Measurements from ENCODE around the gene DCDC1. TPM values are rescaled to one million over a fixed set of nuclear protein-coding genes. Genes with fewer than 3 reads are reported as not detected.

Gene DCDC1
- total RNA-seq, 1 donor from 2014 or later, result 0.21 TPM

- DNase-seq (ENCODE audit: low read depth), result no peak
- Histone ChIP-seq H3K4me3 (ENCODE audit: low read depth, low read length) (no peak overlapping the region), H3K27me3 (ENCODE audit: control insufficient read depth, insufficient read depth, low read length) (no peaks in the 10 kb centered on the region), H3K36me3 (ENCODE audit: control insufficient read depth, insufficient read depth, low read length) (no peaks in the 10 kb centered on the region)
- TF ChIP-seq CTCF (IDR thresholded peaks at IDR 0.05; ENCODE audit: insufficient read depth, low read length, poor library complexity, severe bottlenecking), result no peak
Measured at GRCh38 chr11:30935861-30936260, 433.7 kb downstream of the DCDC1 start.

GRCh38 chr11:30926130-30926529, 443.4 kb downstream of the DCDC1 start:
- no peak for DNase-seq (ENCODE audit: low read depth)
- Histone ChIP-seq H3K36me3 (ENCODE audit: control insufficient read depth, insufficient read depth, low read length) (no peaks in the 10 kb centered on the region), H3K4me3 (ENCODE audit: low read depth, low read length) (no peak overlapping the region), H3K27me3 (ENCODE audit: control insufficient read depth, insufficient read depth, low read length) (no peaks in the 10 kb centered on the region)
- TF ChIP-seq CTCF (IDR thresholded peaks at IDR 0.05; ENCODE audit: insufficient read depth, low read length, poor library complexity, severe bottlenecking), result no peak

GRCh38 chr11:30921811-30922210, 447.7 kb downstream of the DCDC1 start:
- no peaks in the 10 kb centered on the region for H3K36me3 ChIP-seq (ENCODE audit: control insufficient read depth, insufficient read depth, low read length)
- DNase-seq (ENCODE audit: low read depth), result no peak
- TF ChIP-seq CTCF (IDR thresholded peaks at IDR 0.05; ENCODE audit: insufficient read depth, low read length, poor library complexity, severe bottlenecking), result no peak
- H3K27me3 ChIP-seq (ENCODE audit: control insufficient read depth, insufficient read depth, low read length), result no peaks in the 10 kb centered on the region
- H3K4me3 ChIP-seq (ENCODE audit: low read depth, low read length), result no peak overlapping the region

GRCh38 chr11:30919389-30920152, 450.0 kb downstream of the DCDC1 start:
- Histone ChIP-seq H3K4me3 (ENCODE audit: low read depth, low read length) (no peak overlapping the region), H3K27me3 (ENCODE audit: control insufficient read depth, insufficient read depth, low read length) (no peaks in the 10 kb centered on the region), H3K36me3 (ENCODE audit: control insufficient read depth, insufficient read depth, low read length) (no peaks in the 10 kb centered on the region)
- peak; percentile 29 for DNase-seq (ENCODE audit: low read depth)
- TF ChIP-seq CTCF (IDR thresholded peaks at IDR 0.05; ENCODE audit: insufficient read depth, low read length, poor library complexity, severe bottlenecking), result no peak

GRCh38 chr11:30917859-30918478, 451.6 kb downstream of the DCDC1 start:
- no peaks in the 10 kb centered on the region for H3K36me3 ChIP-seq (ENCODE audit: control insufficient read depth, insufficient read depth, low read length)
- DNase-seq (ENCODE audit: low read depth), result no peak

More at GRCh38 chr11:30917859-30918478, 451.6 kb downstream of the DCDC1 start:
- no peaks in the 10 kb centered on the region for H3K27me3 ChIP-seq (ENCODE audit: control insufficient read depth, insufficient read depth, low read length)
- no peak overlapping the region for H3K4me3 ChIP-seq (ENCODE audit: low read depth, low read length)
- peak; percentile 58 for TF ChIP-seq CTCF (IDR thresholded peaks at IDR 0.05; ENCODE audit: insufficient read depth, low read length, poor library complexity, severe bottlenecking)
